ENCODE data around the gene MAP2K3. TPM values are rescaled to one million over a fixed set of nuclear protein-coding genes. Genes with fewer than 3 reads are reported as not detected.

MAP2K3 gene
- total RNA-seq, 1 donor from 2014 or later, result 55.8 TPM

GRCh38 chr17:21280081-21280518 is 4.4 kb upstream of the MAP2K3 start:
- no peak for DNase-seq (ENCODE audit: extremely low read depth, low read depth, low spot score)

GRCh38 chr17:21282231-21282630 is 2.3 kb upstream of the MAP2K3 start:
- DNase-seq (ENCODE audit: extremely low read depth, low read depth, low spot score), result no peak

- DNase-seq (ENCODE audit: extremely low read depth, low read depth, low spot score), result no peak
Measured at GRCh38 chr17:21282850-21283249, 1.7 kb upstream of the MAP2K3 start.

GRCh38 chr17:21283482-21284318 is 811 bp upstream of the MAP2K3 start:
- DNase-seq (ENCODE audit: extremely low read depth, low read depth, low spot score), result no peak

- no peak for DNase-seq (ENCODE audit: extremely low read depth, low read depth, low spot score)
Measured at GRCh38 chr17:21285164-21286065, 904 bp downstream of the MAP2K3 start.

GRCh38 chr17:21286066-21286770 is 1.7 kb downstream of the MAP2K3 start:
- peak; percentile 77 for DNase-seq (ENCODE audit: extremely low read depth, low read depth, low spot score)

GRCh38 chr17:21286909-21287702 is 2.6 kb downstream of the MAP2K3 start:
- no peak for DNase-seq (ENCODE audit: extremely low read depth, low read depth, low spot score)

GRCh38 chr17:21287703-21288449 is 3.4 kb downstream of the MAP2K3 start:
- DNase-seq (ENCODE audit: extremely low read depth, low read depth, low spot score), result peak; percentile 78

GRCh38 chr17:21288571-21289017 is 4.1 kb downstream of the MAP2K3 start:
- no peak for DNase-seq (ENCODE audit: extremely low read depth, low read depth, low spot score)

GRCh38 chr17:21289175-21289901 is 4.8 kb downstream of the MAP2K3 start:
- DNase-seq (ENCODE audit: extremely low read depth, low read depth, low spot score), result no peak

GRCh38 chr17:21289902-21290571 is 5.5 kb downstream of the MAP2K3 start:
- no peak for DNase-seq (ENCODE audit: extremely low read depth, low read depth, low spot score)

GRCh38 chr17:21291357-21291756 is 6.8 kb downstream of the MAP2K3 start:
- no peak for DNase-seq (ENCODE audit: extremely low read depth, low read depth, low spot score)

GRCh38 chr17:21291862-21292261 is 7.4 kb downstream of the MAP2K3 start:
- no peak for DNase-seq (ENCODE audit: extremely low read depth, low read depth, low spot score)

- DNase-seq (ENCODE audit: extremely low read depth, low read depth, low spot score), result no peak
Measured at GRCh38 chr17:21292867-21293830, 8.6 kb downstream of the MAP2K3 start.

- no peak for DNase-seq (ENCODE audit: extremely low read depth, low read depth, low spot score)
Measured at GRCh38 chr17:21293831-21294210, 9.3 kb downstream of the MAP2K3 start.

GRCh38 chr17:21294321-21295035 is 10.0 kb downstream of the MAP2K3 start:
- DNase-seq (ENCODE audit: extremely low read depth, low read depth, low spot score), result no peak

All from glomerular endothelial cell (primary cell).